ENCODE results near the gene DGCR2.
"Not testable (repeated sequence)": the region's sequence is repeated elsewhere in the genome, so short reads cannot be mapped to it uniquely, and the experiment has no call there.

Gene DGCR2

GRCh38 chr22:18994701-18995326 lies 127.4 kb downstream of the DGCR2 start:
- no peak for DNase-seq

GRCh38 chr22:18994056-18994455 lies 128.2 kb downstream of the DGCR2 start:
- DNase-seq: no peak

GRCh38 chr22:18992543-18993198 lies 129.5 kb downstream of the DGCR2 start:
- DNase-seq: no peak

GRCh38 chr22:18991821-18992442 lies 130.3 kb downstream of the DGCR2 start:
- DNase-seq: no peak

- DNase-seq: no peak
These were observed 131.1 kb downstream of the DGCR2 start for GRCh38 chr22:18991138-18991432.

- DNase-seq: no peak
These were observed 131.7 kb downstream of the DGCR2 start for GRCh38 chr22:18990355-18991137.

- DNase-seq: no peak
These were observed 133.3 kb downstream of the DGCR2 start for GRCh38 chr22:18988958-18989357.

GRCh38 chr22:18987765-18988164 lies 134.4 kb downstream of the DGCR2 start:
- DNase-seq: no peak

GRCh38 chr22:18987114-18987513 lies 135.1 kb downstream of the DGCR2 start:
- not testable (repeated sequence) for DNase-seq

Data from CD4-positive, alpha-beta T cell treated with Interleukin-12 subunit alpha and Interleukin-12 subunit beta, for 1 hour (primary cell).